Vagina (tissue), 2 donors: Measurements from ENCODE around the gene LBHD1. TPM values are rescaled to one million over a fixed set of nuclear protein-coding genes. Genes with fewer than 3 reads are reported as not detected.

Source experiments
- DNase-seq, 2 donors: peaks; one replicate each; pipeline ENCODE4 v3.0.0-alpha.2; 2017; ENCODE audit errors: extremely low spot score in 2 of 2
- H3K27ac ChIP-seq: fragments of 200-600 bp; sonication (generic); one replicate; pipeline ENCODE4 v1.5.1; 2019
- H3K27me3 ChIP-seq: fragments of 200-600 bp; sonication (generic); one replicate; pipeline ENCODE4 v1.5.1; 2019
- H3K36me3 ChIP-seq, 2 donors: fragments of 200-600 bp; sonication (generic); one replicate each; pipeline ENCODE4 v1.5.1; 2017 to 2019
- H3K4me1 ChIP-seq: fragments of 200-600 bp; sonication (generic); one replicate; pipeline ENCODE4 v1.5.1; 2019
- H3K4me3 ChIP-seq, 2 donors: fragments of 200-600 bp; sonication (generic); 1 replicate in 1 of 2; 2 replicates in 1 of 2; pipeline ENCODE4 v1.5.1; 2016 to 2019
- H3K9me3 ChIP-seq: fragments of 200-600 bp; sonication (generic); one replicate; pipeline ENCODE4 v1.5.1; 2019
- CTCF ChIP-seq, 3 experiments: fragments of 450-650 bp in 2 of 3; fragments of 200-600 bp in 1 of 3; sonication (generic) in 1 of 3; IDR thresholded peaks; one replicate each; pipeline ENCODE4 v1.5.1; 2017 to 2019; ENCODE audit warnings: antibody characterized with exemption in 3 of 3, mild to moderate bottlenecking in 2 of 3, moderate library complexity in 2 of 3
- POLR2A ChIP-seq, 2 donors: fragments of 450-650 bp; IDR thresholded peaks; one replicate each; pipeline ENCODE4 v1.6.1; 2017; ENCODE audit warnings: antibody characterized with exemption in 2 of 2, mild to moderate bottlenecking in 2 of 2, moderate library complexity in 2 of 2
- POLR2AphosphoS5 ChIP-seq, 2 donors: sonication (generic); formaldehyde crosslinking; IDR thresholded peaks; one replicate each; pipeline ENCODE4 v1.9.0; 2017; ENCODE audit warnings: antibody characterized with exemption in 2 of 2, mild to moderate bottlenecking in 2 of 2, low read depth in 1 of 2; ENCODE audit not compliant: insufficient read depth in 1 of 2
- intact Hi-C: fragments of 100-400 bp; cut with DNase I; formaldehyde crosslinking; loops from one replicate; pipeline ENCODE4 v1.15.1; 2023
- total RNA-seq: library from RNA; depleted of rRNA; stranded (reverse); fragments of >200 nt; gene quantifications from one replicate; pipeline ENCODE4 v1.2.3, GENCODE V29; 2016

LBHD1 gene
- total RNA-seq, 1 donor from 2014 or later: 6.9 TPM

- Histone ChIP-seq H3K27ac (no peak overlapping the region), H3K36me3 (peaks cover 14 to 85% of the 10 kb centered on the region in 2 donors), H3K9me3 (no peaks in the 10 kb centered on the region), H3K4me1 (no peaks in the 10 kb centered on the region), H3K27me3 (no peaks in the 10 kb centered on the region), H3K4me3 (no peak overlapping the region)
- no peak for DNase-seq
- TF ChIP-seq POLR2AphosphoS5 (IDR thresholded peaks at IDR 0.05; ENCODE audit: insufficient read depth in 1 of 2, low read depth in 1 of 2) (no peak), CTCF (IDR thresholded peaks at IDR 0.05) (no peak), POLR2A (IDR thresholded peaks at IDR 0.05) (no peak)
- intact Hi-C loops: no loop called here
Observed at GRCh38 chr11:62632492-62632891, 39.6 kb downstream of the LBHD1 start.

- Histone ChIP-seq H3K27me3 (no peaks in the 10 kb centered on the region), H3K9me3 (no peaks in the 10 kb centered on the region), H3K36me3 (peaks cover 3 to 72% of the 10 kb centered on the region in 2 donors), H3K4me1 (no peaks in the 10 kb centered on the region), H3K27ac (no peak overlapping the region), H3K4me3 (no peak overlapping the region)
- DNase-seq: no peak
- TF ChIP-seq CTCF (IDR thresholded peaks at IDR 0.05): no peak
- no peak for TF ChIP-seq POLR2AphosphoS5 (IDR thresholded peaks at IDR 0.05; ENCODE audit: insufficient read depth in 1 of 2, low read depth in 1 of 2)
- no peak for TF ChIP-seq POLR2A (IDR thresholded peaks at IDR 0.05)
- intact Hi-C loops: no loop called here
Observed at GRCh38 chr11:62627713-62628112, 44.4 kb downstream of the LBHD1 start.

- intact Hi-C loops: no loop called here
- peak overlapping the region; percentile 82 for H3K27ac ChIP-seq
- peaks cover 0 to 23% of the 10 kb centered on the region in 2 donors for H3K36me3 ChIP-seq
- DNase-seq: peak in 1 of 2 donors; percentile 87
- H3K27me3 ChIP-seq: no peaks in the 10 kb centered on the region
- H3K4me3 ChIP-seq: peak overlapping the region; percentile 72 to 74
- peaks cover 18% of the 10 kb centered on the region for H3K4me1 ChIP-seq
- no peak for TF ChIP-seq POLR2AphosphoS5 (IDR thresholded peaks at IDR 0.05; ENCODE audit: insufficient read depth in 1 of 2, low read depth in 1 of 2)
- no peak for TF ChIP-seq POLR2A (IDR thresholded peaks at IDR 0.05)
- no peak for TF ChIP-seq CTCF (IDR thresholded peaks at IDR 0.05)
- H3K9me3 ChIP-seq: no peaks in the 10 kb centered on the region
Observed at GRCh38 chr11:62622476-62623089, 49.5 kb downstream of the LBHD1 start.

- no peaks in the 10 kb centered on the region for H3K27me3 ChIP-seq
- intact Hi-C loops: no loop called here
- DNase-seq: peak in 1 of 2 donors; percentile 99
- peaks cover 18% of the 10 kb centered on the region for H3K4me1 ChIP-seq
- H3K36me3 ChIP-seq: peaks cover 0 to 24% of the 10 kb centered on the region in 2 donors
- H3K4me3 ChIP-seq: peak within 1 kb of the TSS; percentile 72 to 74
- peak; percentile 96 to 98 for TF ChIP-seq POLR2AphosphoS5 (IDR thresholded peaks at IDR 0.05; ENCODE audit: insufficient read depth in 1 of 2, low read depth in 1 of 2)
- peak in 1 of 3 experiments; percentile 2 for TF ChIP-seq CTCF (IDR thresholded peaks at IDR 0.05)
- TF ChIP-seq POLR2A (IDR thresholded peaks at IDR 0.05): peak in 1 of 2 donors; percentile 76
- H3K27ac ChIP-seq: peak within 1 kb of the TSS; percentile 82
- H3K9me3 ChIP-seq: no peaks in the 10 kb centered on the region
Observed at GRCh38 chr11:62621567-62622470, 50.2 kb downstream of the LBHD1 start, which contains the start of gene B3GAT3. B3GAT3 (minus strand) TSS chr11:62621986; CDS start chr11:62621947, 39 bp downstream.
